H1 (cell line): ENCODE results near the gene DCAF6. TPM values are rescaled to one million over a fixed set of nuclear protein-coding genes. Genes with fewer than 3 reads are reported as not detected.

Experiments used
- CTCF ChIA-PET: fragments of 300-600 bp; sonication (Branson Sonifier 250); formaldehyde crosslinking; loops from one replicate; lab custom pipeline; 2021; ENCODE audit not compliant: partially characterized antibody; lab: Charles Lee
- POLR2A ChIA-PET: fragments of 300-600 bp; sonication (Branson Sonifier 250); formaldehyde crosslinking; loops from one replicate; lab custom pipeline; 2021; ENCODE audit warnings: inconsistent platforms; ENCODE audit not compliant: partially characterized antibody; lab: Charles Lee
- DNase-seq, 2 experiments: peaks; one replicate each; pipeline versions ENCODE4 v3.0.0 to v3.0.0-alpha.2; 2010 to 2022; ENCODE audit warnings: low spot score in 2 of 2, low read depth in 1 of 2, mixed read lengths in 1 of 2
- FAIRE-seq: peaks from 2 replicates; lab custom pipeline; 2011; peaks lifted over from hg19 to GRCh38; lab: Jason Lieb, UNC
- H2AFZ ChIP-seq: 2 replicates; pipeline ENCODE4 v1.8.1; 2012; ENCODE audit warnings: low read length, inconsistent platforms
- H2AK5ac ChIP-seq: 2 replicates; pipeline ENCODE4 v1.6.1; 2013; ENCODE audit warnings: low read depth, low read length
- H2BK120ac ChIP-seq: replicated peaks from 2 replicates; pipeline ENCODE3; 2013; ENCODE audit warnings: low read depth, low read length, inconsistent platforms
- H2BK12ac ChIP-seq: 2 replicates; pipeline ENCODE4 v1.6.1; 2013; ENCODE audit warnings: low read depth, low read length
- H2BK15ac ChIP-seq: 2 replicates; pipeline ENCODE4 v1.6.1; 2013; ENCODE audit warnings: low read length
- H2BK20ac ChIP-seq: 2 replicates; pipeline ENCODE4 v1.6.1; 2013; ENCODE audit warnings: low read length
- H2BK5ac ChIP-seq: 2 replicates; pipeline ENCODE4 v1.6.1; 2013; ENCODE audit warnings: low read depth, low read length
- H3K14ac ChIP-seq: 2 replicates; pipeline ENCODE4 v1.6.1; 2013; ENCODE audit warnings: inconsistent platforms; ENCODE audit not compliant: insufficient read length
- H3K18ac ChIP-seq: 2 replicates; pipeline ENCODE4 v1.6.1; 2013; ENCODE audit warnings: low read length; ENCODE audit errors: extremely low read depth
- H3K23ac ChIP-seq: 2 replicates; pipeline ENCODE4 v1.6.1; 2013; ENCODE audit warnings: inconsistent platforms; ENCODE audit not compliant: insufficient read length
- H3K23me2 ChIP-seq: 2 replicates; pipeline ENCODE4 v1.6.1; 2013; ENCODE audit warnings: low read depth, low read length
- H3K27ac ChIP-seq: 2 replicates; pipeline ENCODE4 v1.6.1; 2011; ENCODE audit warnings: low read depth, low read length, inconsistent platforms
- H3K27me3 ChIP-seq, 4 experiments: replicated peaks in 1 of 4; 1 replicate in 1 of 4; 2 replicates in 3 of 4; pipeline versions ENCODE4 v1.6.1 to v1.8.1; 2011 to 2013; ENCODE audit warnings: low read length in 3 of 4, mild to moderate bottlenecking in 3 of 4, inconsistent platforms in 2 of 4, mixed read lengths in 2 of 4, moderate library complexity in 1 of 4; ENCODE audit not compliant: control insufficient read depth in 3 of 4, insufficient read depth in 3 of 4; ENCODE audit errors: extremely low read depth in 1 of 4
- H3K36me3 ChIP-seq, 4 experiments: 2 replicates each; pipeline versions ENCODE4 v1.6.1 to v1.8.1; 2011 to 2013; ENCODE audit warnings: mild to moderate bottlenecking in 4 of 4, low read length in 3 of 4, moderate library complexity in 2 of 4, control low read depth in 1 of 4, inconsistent platforms in 1 of 4; ENCODE audit not compliant: insufficient read depth in 4 of 4, control insufficient read depth in 2 of 4
- H3K4ac ChIP-seq: replicated peaks from 2 replicates; pipeline ENCODE3; 2013; ENCODE audit warnings: low read length, low read depth, mixed read lengths, inconsistent platforms; ENCODE audit not compliant: insufficient read length
- H3K4me1 ChIP-seq, 4 experiments: replicated peaks in 1 of 4; 1 replicate in 1 of 4; 2 replicates in 3 of 4; pipeline versions ENCODE4 v1.6.1 to v1.8.1; 2011 to 2013; ENCODE audit warnings: low read length in 3 of 4, inconsistent platforms in 2 of 4, mixed read lengths in 1 of 4; ENCODE audit not compliant: insufficient read depth in 4 of 4, control insufficient read depth in 3 of 4
- H3K4me2 ChIP-seq, 2 experiments: 2 replicates each; pipeline versions ENCODE4 v1.6.1 to v1.8.1; 2011 to 2013; ENCODE audit warnings: low read depth in 2 of 2, low read length in 2 of 2, control low read depth in 1 of 2, inconsistent platforms in 1 of 2, mild to moderate bottlenecking in 1 of 2; ENCODE audit not compliant: insufficient read depth in 1 of 2
- H3K4me3 ChIP-seq, 4 experiments: fragments of 200-600, 300-600 bp in 1 of 4; sonication (generic), shearing (Covaris generic), sonication (Bioruptor Twin) in 1 of 4; 2 replicates each; pipeline versions ENCODE4 v1.5.1 to v1.8.1; 2011 to 2016; ENCODE audit warnings: low read length in 4 of 4, low read depth in 3 of 4, control low read depth in 2 of 4, inconsistent platforms in 2 of 4, mild to moderate bottlenecking in 2 of 4, mixed read lengths in 1 of 4, moderate library complexity in 1 of 4; ENCODE audit not compliant: insufficient read depth in 2 of 4; ENCODE audit errors: extremely low read depth in 1 of 4
- H3K56ac ChIP-seq: replicated peaks from 2 replicates; pipeline ENCODE3; 2013; ENCODE audit warnings: low read depth, mild to moderate bottlenecking, mixed read lengths, low read length, inconsistent platforms; ENCODE audit not compliant: insufficient read length
- H3K79me1 ChIP-seq: 2 replicates; pipeline ENCODE4 v1.6.1; 2013; ENCODE audit warnings: low read depth, low read length, control low read depth
- H3K79me2 ChIP-seq, 2 experiments: 2 replicates each; pipeline versions ENCODE4 v1.6.1 to v1.8.1; 2012 to 2013; ENCODE audit warnings: low read length in 2 of 2, mild to moderate bottlenecking in 2 of 2, inconsistent platforms in 1 of 2; ENCODE audit not compliant: insufficient read depth in 2 of 2, control insufficient read depth in 1 of 2
- H3K9ac ChIP-seq, 4 experiments: replicated peaks in 1 of 4; 1 replicate in 1 of 4; 2 replicates in 3 of 4; pipeline versions ENCODE4 v1.6.1 to v1.8.1; 2011 to 2013; ENCODE audit warnings: low read depth in 3 of 4, low read length in 3 of 4, control low read depth in 2 of 4, mild to moderate bottlenecking in 2 of 4, moderate library complexity in 2 of 4, inconsistent platforms in 1 of 4; ENCODE audit errors: extremely low read depth in 1 of 4
- H3K9me3 ChIP-seq, 2 experiments: 2 replicates each; pipeline versions ENCODE4 v1.6.1 to v1.8.1; 2012 to 2013; ENCODE audit warnings: mild to moderate bottlenecking in 2 of 2, moderate library complexity in 2 of 2, control low read depth in 1 of 2, inconsistent platforms in 1 of 2, low read depth in 1 of 2, low read length in 1 of 2, mixed read lengths in 1 of 2; ENCODE audit not compliant: insufficient read depth in 2 of 2
- H4K20me1 ChIP-seq, 2 experiments: replicated peaks in 1 of 2; 2 replicates each; pipeline versions ENCODE3 to v1.8.1; 2011 to 2013; ENCODE audit warnings: inconsistent platforms in 2 of 2, low read length in 2 of 2, mild to moderate bottlenecking in 1 of 2; ENCODE audit not compliant: insufficient read depth in 2 of 2, control insufficient read depth in 1 of 2
- H4K5ac ChIP-seq: 2 replicates; pipeline ENCODE4 v1.6.1; 2013; ENCODE audit warnings: low read length, low read depth, mixed read lengths, inconsistent platforms; ENCODE audit not compliant: insufficient read length
- H4K8ac ChIP-seq: 2 replicates; pipeline ENCODE4 v1.8.0; 2013; ENCODE audit warnings: mild to moderate bottlenecking, moderate library complexity, low read length, inconsistent platforms; ENCODE audit not compliant: insufficient read depth; ENCODE audit errors: extremely low read depth
- H4K91ac ChIP-seq: replicated peaks from 2 replicates; pipeline ENCODE3; 2013; ENCODE audit warnings: low read length, mixed read lengths, inconsistent platforms; ENCODE audit not compliant: insufficient read length
- CEBPB ChIP-seq: IDR thresholded peaks from 2 replicates; pipeline ENCODE4 v1.6.1; 2012; ENCODE audit warnings: low read depth, low read length
- EZH2 ChIP-seq: fragments of 200-600 bp; sonication (generic); IDR thresholded peaks from 2 replicates; pipeline ENCODE4 v1.7.1; 2012; ENCODE audit warnings: low read depth, mild to moderate bottlenecking, moderate library complexity, low read length, inconsistent platforms; ENCODE audit not compliant: severe bottlenecking
- GTF2F1 ChIP-seq: IDR thresholded peaks from 2 replicates; pipeline ENCODE4 v1.6.1; 2012; ENCODE audit warnings: low read depth, low read length, improper control_type of control experiment, borderline replicate concordance
- RBBP5 ChIP-seq: IDR thresholded peaks from 2 replicates; pipeline ENCODE4 v1.7.1; 2012; ENCODE audit warnings: low read depth, mild to moderate bottlenecking, inconsistent platforms, low read length, moderate library complexity, borderline replicate concordance
- SP1 ChIP-seq: IDR thresholded peaks from 2 replicates; pipeline ENCODE4 v1.6.1; 2011; ENCODE audit warnings: low read depth, low read length
- polyA plus RNA-seq, 7 experiments: library from polyadenylated mRNA; depleted of rRNA in 3 of 7; stranded (reverse) in 5 of 7; unstranded in 2 of 7; fragments of >200 nt in 5 of 7; fragments of 200-250 nt in 2 of 7; gene quantifications; 1 replicate in 5 of 7; 2 replicates in 1 of 7; 4 replicates in 1 of 7; pipeline versions ENCODE4 v1.2.1 to v1.2.3, GENCODE V29; 2011 to 2013; ENCODE audit warnings: missing spikeins in 2 of 7, mixed read lengths in 2 of 7
- total RNA-seq: library from RNA; stranded (reverse); fragmentation: NEBNext Ultra II Directional; extraction: Animal tissue kit (Norgen Biotek cat#: 25700); gene quantifications from 2 replicates; pipeline ENCODE4 v1.2.1, GENCODE V29; 2021

Gene DCAF6
- total and polyA plus RNA-seq, 2 of the 8 experiments (the other 6 are each of a cell fraction or from before 2014, with no cell fraction given): 12.3 to 17.4 TPM

DNA sequence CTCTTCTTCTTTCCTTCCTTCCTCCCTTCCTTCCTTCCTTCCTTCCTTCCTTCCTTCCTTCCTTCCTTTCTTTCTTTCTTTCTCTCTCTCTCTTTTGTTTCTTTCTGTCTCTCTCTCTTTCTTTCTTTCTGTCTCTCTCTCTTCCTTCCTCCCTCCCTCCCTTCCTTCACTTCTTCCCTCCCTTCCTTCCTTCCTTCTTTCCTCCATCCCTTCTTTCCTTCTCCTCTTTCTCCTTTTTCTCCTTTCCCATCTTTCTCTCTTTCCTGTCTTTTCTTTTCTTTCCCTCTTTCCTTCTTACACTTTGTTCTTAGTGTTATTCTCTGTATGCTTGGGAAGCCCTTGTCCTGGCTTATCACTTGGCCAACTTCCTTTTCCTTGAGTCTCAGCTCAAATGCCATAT lies 72.8 kb downstream of the DCAF6 start:
- no peak overlapping the region for H3K14ac ChIP-seq
- no peak overlapping the region for H3K23ac ChIP-seq
- no peak overlapping the region for H2BK120ac ChIP-seq
- H3K9ac ChIP-seq: no peak overlapping the region
- H2BK5ac ChIP-seq: no peak overlapping the region
- ChIA-PET POLR2A (interaction anchor here (0.7 to 2.0 kb wide), 2 partner anchors 10 to 98 kb away, joined by 3 to 7 read pairs; no protein-coding TSS in a partner anchor), CTCF (interaction anchor here (0.7 to 1.2 kb wide), 3 partner anchors 8 to 148 kb away, joined by 3 to 4 read pairs (median 3); no protein-coding TSS in a partner anchor)
- H4K20me1 ChIP-seq: no peaks in the 10 kb centered on the region
- H2BK15ac ChIP-seq: no peak overlapping the region
- no peak for FAIRE-seq
- no peak overlapping the region for H3K56ac ChIP-seq
- no peaks in the 10 kb centered on the region for H3K27me3 ChIP-seq
- no peak overlapping the region for H2BK12ac ChIP-seq
- no peaks in the 10 kb centered on the region for H3K79me1 ChIP-seq
- H3K4ac ChIP-seq: no peak overlapping the region
- no peaks in the 10 kb centered on the region for H3K4me1 ChIP-seq
- no peak overlapping the region for H4K5ac ChIP-seq
- no peak for DNase-seq
- H2AK5ac ChIP-seq: no peak overlapping the region
- H2AFZ ChIP-seq: no peak overlapping the region
- no peaks in the 10 kb centered on the region for H3K23me2 ChIP-seq
- H3K18ac ChIP-seq: no peak overlapping the region
- no peak overlapping the region for H3K4me3 ChIP-seq
- H2BK20ac ChIP-seq: no peak overlapping the region
- no peak overlapping the region for H4K91ac ChIP-seq
- no peak overlapping the region for H3K27ac ChIP-seq
- no peak overlapping the region for H4K8ac ChIP-seq
- no peaks in the 10 kb centered on the region for H3K9me3 ChIP-seq
- H3K4me2 ChIP-seq: no peak overlapping the region
- no peaks in the 10 kb centered on the region for H3K79me2 ChIP-seq
- H3K36me3 ChIP-seq: peaks cover 0 to 6% (median 3%) of the 10 kb centered on the region in 4 experiments; a peak in 4 of 8 replicates
- no peak for TF ChIP-seq EZH2
- TF ChIP-seq CEBPB: no peak
- no peak for TF ChIP-seq GTF2F1
- TF ChIP-seq RBBP5: no peak
- TF ChIP-seq SP1: no peak
